ENCODE results near the gene HOXD10. TPM values are rescaled to one million over a fixed set of nuclear protein-coding genes. Genes with fewer than 3 reads are reported as not detected.

The HOXD10 gene
- total RNA-seq, 1 donor: not detected

GRCh38 chr2:176100547-176101140, 15.9 kb upstream of the HOXD10 start:
- Histone ChIP-seq H3K27me3 (ENCODE audit: insufficient read depth, low read length) (peaks cover 99% of the 10 kb centered on the region), H3K4me1 (ENCODE audit: insufficient read depth, low read length) (peaks cover 12% of the 10 kb centered on the region), H2AFZ (ENCODE audit: low read length) (no peak overlapping the region), H3K4me2 (ENCODE audit: insufficient read depth, low read length) (no peak overlapping the region), H3K36me3 (ENCODE audit: insufficient read depth, low read length) (no peaks in the 10 kb centered on the region), H3K79me2 (ENCODE audit: insufficient read depth, low read length) (no peaks in the 10 kb centered on the region), H4K20me1 (ENCODE audit: insufficient read depth, low read length) (peaks cover 3% of the 10 kb centered on the region), H3K9me3 (ENCODE audit: low read depth, low read length) (no peaks in the 10 kb centered on the region), H3K4me3 (ENCODE audit: insufficient read depth, low read length) (no peak overlapping the region), H3K27ac (ENCODE audit: low read depth, low read length) (no peak overlapping the region)
- no peak for TF ChIP-seq CTCF (IDR thresholded peaks at IDR 0.05; ENCODE audit: extremely low read depth, low read depth, low read length)
- no peak for DNase-seq (ENCODE audit: insufficient read length, low spot score, missing footprints)

- Histone ChIP-seq H3K36me3 (ENCODE audit: insufficient read depth, low read length) (no peaks in the 10 kb centered on the region), H4K20me1 (ENCODE audit: insufficient read depth, low read length) (peaks cover 3% of the 10 kb centered on the region), H3K4me1 (ENCODE audit: insufficient read depth, low read length) (peaks cover 12% of the 10 kb centered on the region), H3K79me2 (ENCODE audit: insufficient read depth, low read length) (no peaks in the 10 kb centered on the region), H3K27me3 (ENCODE audit: insufficient read depth, low read length) (peaks cover 99% of the 10 kb centered on the region), H3K27ac (ENCODE audit: low read depth, low read length) (no peak overlapping the region), H2AFZ (ENCODE audit: low read length) (no peak overlapping the region), H3K4me2 (ENCODE audit: insufficient read depth, low read length) (no peak overlapping the region), H3K4me3 (ENCODE audit: insufficient read depth, low read length) (no peak overlapping the region), H3K9me3 (ENCODE audit: low read depth, low read length) (no peaks in the 10 kb centered on the region)
- TF ChIP-seq CTCF (IDR thresholded peaks at IDR 0.05; ENCODE audit: extremely low read depth, low read depth, low read length): no peak
- DNase-seq (ENCODE audit: insufficient read length, low spot score, missing footprints): no peak
Observed at GRCh38 chr2:176101216-176101830, 15.3 kb upstream of the HOXD10 start.

DNA sequence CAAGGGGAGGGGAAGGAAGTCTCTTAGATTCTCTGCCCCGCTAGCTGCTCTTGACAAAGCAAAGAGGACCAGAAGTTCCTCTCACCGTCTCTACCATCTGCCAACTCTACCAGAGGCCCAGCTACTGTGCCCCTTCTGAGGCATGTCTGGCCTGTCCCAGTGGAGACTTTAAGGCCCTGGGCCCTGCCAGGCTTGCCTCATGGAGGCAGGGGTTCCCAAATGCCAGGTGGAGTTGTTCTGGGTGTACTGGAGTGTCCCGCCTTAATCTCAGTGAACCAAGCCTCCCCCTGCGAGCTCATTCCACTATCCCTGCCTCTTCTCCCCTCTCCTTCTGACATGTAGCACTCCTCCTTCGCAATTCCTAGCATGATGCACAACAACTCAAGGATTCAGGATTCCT, 14.7 kb upstream of the HOXD10 start:
- Histone ChIP-seq H3K4me1 (ENCODE audit: insufficient read depth, low read length) (peaks cover 12% of the 10 kb centered on the region), H3K27me3 (ENCODE audit: insufficient read depth, low read length) (peaks cover 99% of the 10 kb centered on the region), H3K4me3 (ENCODE audit: insufficient read depth, low read length) (no peak overlapping the region), H3K9me3 (ENCODE audit: low read depth, low read length) (no peaks in the 10 kb centered on the region), H4K20me1 (ENCODE audit: insufficient read depth, low read length) (peaks cover 3% of the 10 kb centered on the region), H2AFZ (ENCODE audit: low read length) (no peak overlapping the region), H3K27ac (ENCODE audit: low read depth, low read length) (no peak overlapping the region), H3K79me2 (ENCODE audit: insufficient read depth, low read length) (no peaks in the 10 kb centered on the region), H3K4me2 (ENCODE audit: insufficient read depth, low read length) (no peak overlapping the region), H3K36me3 (ENCODE audit: insufficient read depth, low read length) (no peaks in the 10 kb centered on the region)
- no peak for TF ChIP-seq CTCF (IDR thresholded peaks at IDR 0.05; ENCODE audit: extremely low read depth, low read depth, low read length)
- DNase-seq (ENCODE audit: insufficient read length, low spot score, missing footprints): no peak

DNA sequence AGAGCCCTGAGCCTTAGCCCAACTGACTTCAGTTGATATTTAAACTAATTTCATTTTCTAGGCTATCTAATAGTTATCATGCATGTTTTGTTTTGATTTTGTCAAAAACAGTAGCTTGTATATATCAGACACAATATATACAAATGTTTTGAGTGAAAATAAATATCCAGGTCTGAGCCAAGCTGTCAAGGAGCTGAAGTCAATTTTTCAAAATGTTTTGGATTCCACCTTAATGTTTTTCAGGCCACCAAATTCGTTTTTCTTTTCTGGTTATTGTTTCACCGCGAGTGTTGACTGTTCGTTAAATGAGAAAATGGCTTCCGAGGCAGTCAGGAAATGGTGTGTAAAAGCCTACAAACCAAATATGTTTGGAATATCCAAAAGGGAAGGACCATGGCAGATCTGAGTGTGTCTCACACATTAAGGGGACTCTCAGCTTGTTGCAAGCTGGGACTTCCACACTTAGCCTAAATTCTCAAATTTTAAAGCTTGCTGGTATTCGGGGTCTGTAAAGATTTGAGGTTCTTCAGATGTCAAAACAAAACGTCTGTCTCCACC, 14.2 kb upstream of the HOXD10 start:
- H3K9me3 ChIP-seq (ENCODE audit: low read depth, low read length): no peaks in the 10 kb centered on the region
- peaks cover 3% of the 10 kb centered on the region for H4K20me1 ChIP-seq (ENCODE audit: insufficient read depth, low read length)
- no peak overlapping the region for H3K4me3 ChIP-seq (ENCODE audit: insufficient read depth, low read length)
- peaks cover 99% of the 10 kb centered on the region for H3K27me3 ChIP-seq (ENCODE audit: insufficient read depth, low read length)
- no peak overlapping the region for H2AFZ ChIP-seq (ENCODE audit: low read length)
- peaks cover 8% of the 10 kb centered on the region for H3K4me1 ChIP-seq (ENCODE audit: insufficient read depth, low read length)
- H3K79me2 ChIP-seq (ENCODE audit: insufficient read depth, low read length): no peaks in the 10 kb centered on the region
- no peak for TF ChIP-seq CTCF (IDR thresholded peaks at IDR 0.05; ENCODE audit: extremely low read depth, low read depth, low read length)
- H3K27ac ChIP-seq (ENCODE audit: low read depth, low read length): no peak overlapping the region
- no peak overlapping the region for H3K4me2 ChIP-seq (ENCODE audit: insufficient read depth, low read length)
- DNase-seq (ENCODE audit: insufficient read length, low spot score, missing footprints): no peak
- H3K36me3 ChIP-seq (ENCODE audit: insufficient read depth, low read length): no peaks in the 10 kb centered on the region

Measured in osteoblast (primary cell).